ENCODE results near the gene RAD51C. TPM values are rescaled to one million over a fixed set of nuclear protein-coding genes. Genes with fewer than 3 reads are reported as not detected.
"Not testable (repeated sequence)": the region's sequence is repeated elsewhere in the genome, so short reads cannot be mapped to it uniquely, and the experiment has no call there.

Gene RAD51C
- total RNA-seq, result 15.9 TPM

GRCh38 chr17:58692239-58693055 lies at the start of gene RAD51C:
Gene RAD51C, plus strand, starts transcription at chr17:58692602. Its CDS starts 42 bp downstream, at chr17:58692644.
- DNase-seq (ENCODE audit: low spot score), result peak; percentile 85

- no peak for DNase-seq (ENCODE audit: low spot score)
Observed at GRCh38 chr17:58643147-58643546, 49.3 kb upstream of the RAD51C start.

- no peak for DNase-seq (ENCODE audit: low spot score)
Observed at GRCh38 chr17:58648236-58648635, 44.2 kb upstream of the RAD51C start.

- DNase-seq (ENCODE audit: low spot score), result peak; percentile 13
Observed at GRCh38 chr17:58657962-58658803, 34.2 kb upstream of the RAD51C start.

GRCh38 chr17:58658804-58659713 lies 33.3 kb upstream of the RAD51C start:
- peak; percentile 72 for DNase-seq (ENCODE audit: low spot score)

GRCh38 chr17:58659714-58660084 lies 32.7 kb upstream of the RAD51C start:
- DNase-seq (ENCODE audit: low spot score), result not testable (repeated sequence)

- DNase-seq (ENCODE audit: low spot score), result no peak
Observed at GRCh38 chr17:58660621-58661020, 31.8 kb upstream of the RAD51C start.

GRCh38 chr17:58661499-58661898 lies 30.9 kb upstream of the RAD51C start:
- DNase-seq (ENCODE audit: low spot score), result no peak

- DNase-seq (ENCODE audit: low spot score), result no peak
Observed at GRCh38 chr17:58664302-58664701, 28.1 kb upstream of the RAD51C start.

GRCh38 chr17:58665946-58666857 lies 26.2 kb upstream of the RAD51C start:
- no peak for DNase-seq (ENCODE audit: low spot score)

GRCh38 chr17:58666858-58667267 lies 25.5 kb upstream of the RAD51C start:
- DNase-seq (ENCODE audit: low spot score), result peak; percentile 69

- no peak for DNase-seq (ENCODE audit: low spot score)
Observed at GRCh38 chr17:58667934-58668597, 24.3 kb upstream of the RAD51C start.

GRCh38 chr17:58668598-58668935 lies 23.8 kb upstream of the RAD51C start:
- DNase-seq (ENCODE audit: low spot score), result no peak

GRCh38 chr17:58669853-58670252 lies 22.5 kb upstream of the RAD51C start:
- no peak for DNase-seq (ENCODE audit: low spot score)

GRCh38 chr17:58671969-58672368 lies 20.4 kb upstream of the RAD51C start:
- no peak for DNase-seq (ENCODE audit: low spot score)

GRCh38 chr17:58677194-58677880 lies 15.1 kb upstream of the RAD51C start:
- no peak for DNase-seq (ENCODE audit: low spot score)

- DNase-seq (ENCODE audit: low spot score), result not testable (repeated sequence)
Observed at GRCh38 chr17:58678287-58678686, 14.1 kb upstream of the RAD51C start.

- DNase-seq (ENCODE audit: low spot score), result no peak
Observed at GRCh38 chr17:58679263-58680037, 13.0 kb upstream of the RAD51C start.

- no peak for DNase-seq (ENCODE audit: low spot score)
Observed at GRCh38 chr17:58680038-58680369, 12.4 kb upstream of the RAD51C start.

All from mucosa of gallbladder (tissue), 1 donor.